Measurements from ENCODE around the gene PLXNA4. TPM values are rescaled to one million over a fixed set of nuclear protein-coding genes. Genes with fewer than 3 reads are reported as not detected.

PLXNA4 gene
- total and polyA plus RNA-seq, 2 experiments from 2014 or later = 0.08 to 0.80 TPM

DNA sequence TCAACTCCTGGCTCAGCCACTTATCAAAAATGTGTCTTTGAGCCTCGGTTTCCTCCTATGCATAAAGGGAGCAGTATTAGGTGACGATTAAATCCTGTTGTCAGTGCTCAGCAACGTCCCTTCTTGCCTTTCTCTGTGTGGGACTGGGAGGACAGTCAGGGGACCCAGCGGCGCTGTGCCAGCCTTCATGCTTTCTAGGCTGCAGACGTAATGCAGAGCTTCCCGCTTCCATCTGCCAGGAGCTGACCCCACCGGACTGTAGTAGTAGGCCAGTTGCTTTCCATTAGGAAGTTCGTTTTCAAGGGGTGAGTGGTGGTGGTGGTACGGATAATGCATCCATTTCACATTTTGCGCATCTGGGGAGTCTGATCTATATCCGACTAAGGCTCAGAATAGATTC is 321.8 kb downstream of the PLXNA4 start (continued):
- TF ChIP-seq, protein P1, sequence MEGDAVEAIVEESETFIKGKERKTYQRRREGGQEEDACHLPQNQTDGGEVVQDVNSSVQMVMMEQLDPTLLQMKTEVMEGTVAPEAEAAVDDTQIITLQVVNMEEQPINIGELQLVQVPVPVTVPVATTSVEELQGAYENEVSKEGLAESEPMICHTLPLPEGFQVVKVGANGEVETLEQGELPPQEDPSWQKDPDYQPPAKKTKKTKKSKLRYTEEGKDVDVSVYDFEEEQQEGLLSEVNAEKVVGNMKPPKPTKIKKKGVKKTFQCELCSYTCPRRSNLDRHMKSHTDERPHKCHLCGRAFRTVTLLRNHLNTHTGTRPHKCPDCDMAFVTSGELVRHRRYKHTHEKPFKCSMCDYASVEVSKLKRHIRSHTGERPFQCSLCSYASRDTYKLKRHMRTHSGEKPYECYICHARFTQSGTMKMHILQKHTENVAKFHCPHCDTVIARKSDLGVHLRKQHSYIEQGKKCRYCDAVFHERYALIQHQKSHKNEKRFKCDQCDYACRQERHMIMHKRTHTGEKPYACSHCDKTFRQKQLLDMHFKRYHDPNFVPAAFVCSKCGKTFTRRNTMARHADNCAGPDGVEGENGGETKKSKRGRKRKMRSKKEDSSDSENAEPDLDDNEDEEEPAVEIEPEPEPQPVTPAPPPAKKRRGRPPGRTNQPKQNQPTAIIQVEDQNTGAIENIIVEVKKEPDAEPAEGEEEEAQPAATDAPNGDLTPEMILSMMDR (conservative IDR thresholded peaks at IDR 0.05; ENCODE audit: low read depth in 2 of 2) = no peak
- TF ChIP-seq, protein P2, sequence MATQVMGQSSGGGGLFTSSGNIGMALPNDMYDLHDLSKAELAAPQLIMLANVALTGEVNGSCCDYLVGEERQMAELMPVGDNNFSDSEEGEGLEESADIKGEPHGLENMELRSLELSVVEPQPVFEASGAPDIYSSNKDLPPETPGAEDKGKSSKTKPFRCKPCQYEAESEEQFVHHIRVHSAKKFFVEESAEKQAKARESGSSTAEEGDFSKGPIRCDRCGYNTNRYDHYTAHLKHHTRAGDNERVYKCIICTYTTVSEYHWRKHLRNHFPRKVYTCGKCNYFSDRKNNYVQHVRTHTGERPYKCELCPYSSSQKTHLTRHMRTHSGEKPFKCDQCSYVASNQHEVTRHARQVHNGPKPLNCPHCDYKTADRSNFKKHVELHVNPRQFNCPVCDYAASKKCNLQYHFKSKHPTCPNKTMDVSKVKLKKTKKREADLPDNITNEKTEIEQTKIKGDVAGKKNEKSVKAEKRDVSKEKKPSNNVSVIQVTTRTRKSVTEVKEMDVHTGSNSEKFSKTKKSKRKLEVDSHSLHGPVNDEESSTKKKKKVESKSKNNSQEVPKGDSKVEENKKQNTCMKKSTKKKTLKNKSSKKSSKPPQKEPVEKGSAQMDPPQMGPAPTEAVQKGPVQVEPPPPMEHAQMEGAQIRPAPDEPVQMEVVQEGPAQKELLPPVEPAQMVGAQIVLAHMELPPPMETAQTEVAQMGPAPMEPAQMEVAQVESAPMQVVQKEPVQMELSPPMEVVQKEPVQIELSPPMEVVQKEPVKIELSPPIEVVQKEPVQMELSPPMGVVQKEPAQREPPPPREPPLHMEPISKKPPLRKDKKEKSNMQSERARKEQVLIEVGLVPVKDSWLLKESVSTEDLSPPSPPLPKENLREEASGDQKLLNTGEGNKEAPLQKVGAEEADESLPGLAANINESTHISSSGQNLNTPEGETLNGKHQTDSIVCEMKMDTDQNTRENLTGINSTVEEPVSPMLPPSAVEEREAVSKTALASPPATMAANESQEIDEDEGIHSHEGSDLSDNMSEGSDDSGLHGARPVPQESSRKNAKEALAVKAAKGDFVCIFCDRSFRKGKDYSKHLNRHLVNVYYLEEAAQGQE (IDR thresholded peaks at IDR 0.05; ENCODE audit: unreplicated experiment) = no peak
- no peak for TF ChIP-seq EZH2phosphoT487 (IDR thresholded peaks at IDR 0.05; ENCODE audit: unreplicated experiment)
- no peak for TF ChIP-seq POLR2AphosphoS5 (IDR thresholded peaks at IDR 0.05; ENCODE audit: low read depth)
- TF ChIP-seq, protein P3, sequence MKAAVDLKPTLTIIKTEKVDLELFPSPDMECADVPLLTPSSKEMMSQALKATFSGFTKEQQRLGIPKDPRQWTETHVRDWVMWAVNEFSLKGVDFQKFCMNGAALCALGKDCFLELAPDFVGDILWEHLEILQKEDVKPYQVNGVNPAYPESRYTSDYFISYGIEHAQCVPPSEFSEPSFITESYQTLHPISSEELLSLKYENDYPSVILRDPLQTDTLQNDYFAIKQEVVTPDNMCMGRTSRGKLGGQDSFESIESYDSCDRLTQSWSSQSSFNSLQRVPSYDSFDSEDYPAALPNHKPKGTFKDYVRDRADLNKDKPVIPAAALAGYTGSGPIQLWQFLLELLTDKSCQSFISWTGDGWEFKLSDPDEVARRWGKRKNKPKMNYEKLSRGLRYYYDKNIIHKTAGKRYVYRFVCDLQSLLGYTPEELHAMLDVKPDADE (IDR thresholded peaks at IDR 0.05) = no peak
- no peak for TF ChIP-seq CREB1 (CRISPR knock-in tag; IDR thresholded peaks at IDR 0.05; ENCODE audit: low read depth)
- TF ChIP-seq JUNB (IDR thresholded peaks at IDR 0.05; ENCODE audit: unreplicated experiment) = no peak
- no peak for TF ChIP-seq ZNF114 (CRISPR knock-in tag; IDR thresholded peaks at IDR 0.05)
- no peak for TF ChIP-seq ZNF331 (CRISPR knock-in tag; IDR thresholded peaks at IDR 0.05; ENCODE audit: low read depth)
- no peak for TF ChIP-seq EZH2 (IDR thresholded peaks at IDR 0.05; ENCODE audit: low read depth, unreplicated experiment)
- no peak for TF ChIP-seq STAT1 (IDR thresholded peaks at IDR 0.05; ENCODE audit: unreplicated experiment)
- no peak for TF ChIP-seq NANOG (IDR thresholded peaks at IDR 0.05; ENCODE audit: borderline replicate concordance)

DNA sequence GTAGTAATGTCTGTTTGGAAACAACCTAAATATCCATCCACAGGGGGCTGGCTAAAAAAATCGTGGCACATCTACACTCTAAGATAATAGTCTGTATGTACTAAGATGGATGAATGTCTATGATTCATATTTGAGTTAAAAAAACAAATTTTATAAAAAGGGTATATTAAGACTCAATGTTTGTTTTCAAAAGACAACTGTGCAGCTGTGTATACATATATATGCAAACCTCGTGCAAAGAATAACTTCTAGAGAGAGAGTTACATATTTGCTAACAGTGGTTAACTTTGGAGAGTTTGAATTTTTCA is 323.5 kb downstream of the PLXNA4 start:
- no peak overlapping the region for H3K4me3 Mint-ChIP-seq
- H3K9me3 Mint-ChIP-seq = no peaks in the 10 kb centered on the region
- no peaks in the 10 kb centered on the region for H3K36me3 Mint-ChIP-seq (ENCODE audit: low read depth)
- no peaks in the 10 kb centered on the region for H3K79me2 ChIP-seq (replicated peaks; ENCODE audit: insufficient read depth)
- H3K36me3 ChIP-seq (ENCODE audit: insufficient read depth) = no peaks in the 10 kb centered on the region
- H3K27me3 Mint-ChIP-seq (ENCODE audit: insufficient read depth, low read depth, poor library complexity) = peaks cover 8% of the 10 kb centered on the region
- H2AFZ ChIP-seq = no peak overlapping the region
- no peak overlapping the region for H3K27ac ChIP-seq (ENCODE audit: low read depth)
- no peaks in the 10 kb centered on the region; the same call in 1 of the 2 replicates for H4K20me1 ChIP-seq (replicated peaks; ENCODE audit: insufficient read depth)
- ATAC-seq (no peak), DNase-seq (ENCODE audit: low spot score) (no peak)
- H3K4me2 ChIP-seq = no peak overlapping the region
- H3K9me2 ChIP-seq (ENCODE audit: insufficient read depth) = no peaks in the 10 kb centered on the region
- H3K4me1 Mint-ChIP-seq = peaks cover 29% of the 10 kb centered on the region
- H3K27ac Mint-ChIP-seq = no peak overlapping the region
- no peak overlapping the region for H3K4me3 ChIP-seq
- no peaks in the 10 kb centered on the region for H3K27me3 ChIP-seq (ENCODE audit: insufficient read depth)
- H3F3A ChIP-seq (replicated peaks; ENCODE audit: low read depth) = no peaks in the 10 kb centered on the region
- H3K4me1 ChIP-seq (ENCODE audit: insufficient read depth) = peaks cover 27% of the 10 kb centered on the region
- TF ChIP-seq, protein P4, sequence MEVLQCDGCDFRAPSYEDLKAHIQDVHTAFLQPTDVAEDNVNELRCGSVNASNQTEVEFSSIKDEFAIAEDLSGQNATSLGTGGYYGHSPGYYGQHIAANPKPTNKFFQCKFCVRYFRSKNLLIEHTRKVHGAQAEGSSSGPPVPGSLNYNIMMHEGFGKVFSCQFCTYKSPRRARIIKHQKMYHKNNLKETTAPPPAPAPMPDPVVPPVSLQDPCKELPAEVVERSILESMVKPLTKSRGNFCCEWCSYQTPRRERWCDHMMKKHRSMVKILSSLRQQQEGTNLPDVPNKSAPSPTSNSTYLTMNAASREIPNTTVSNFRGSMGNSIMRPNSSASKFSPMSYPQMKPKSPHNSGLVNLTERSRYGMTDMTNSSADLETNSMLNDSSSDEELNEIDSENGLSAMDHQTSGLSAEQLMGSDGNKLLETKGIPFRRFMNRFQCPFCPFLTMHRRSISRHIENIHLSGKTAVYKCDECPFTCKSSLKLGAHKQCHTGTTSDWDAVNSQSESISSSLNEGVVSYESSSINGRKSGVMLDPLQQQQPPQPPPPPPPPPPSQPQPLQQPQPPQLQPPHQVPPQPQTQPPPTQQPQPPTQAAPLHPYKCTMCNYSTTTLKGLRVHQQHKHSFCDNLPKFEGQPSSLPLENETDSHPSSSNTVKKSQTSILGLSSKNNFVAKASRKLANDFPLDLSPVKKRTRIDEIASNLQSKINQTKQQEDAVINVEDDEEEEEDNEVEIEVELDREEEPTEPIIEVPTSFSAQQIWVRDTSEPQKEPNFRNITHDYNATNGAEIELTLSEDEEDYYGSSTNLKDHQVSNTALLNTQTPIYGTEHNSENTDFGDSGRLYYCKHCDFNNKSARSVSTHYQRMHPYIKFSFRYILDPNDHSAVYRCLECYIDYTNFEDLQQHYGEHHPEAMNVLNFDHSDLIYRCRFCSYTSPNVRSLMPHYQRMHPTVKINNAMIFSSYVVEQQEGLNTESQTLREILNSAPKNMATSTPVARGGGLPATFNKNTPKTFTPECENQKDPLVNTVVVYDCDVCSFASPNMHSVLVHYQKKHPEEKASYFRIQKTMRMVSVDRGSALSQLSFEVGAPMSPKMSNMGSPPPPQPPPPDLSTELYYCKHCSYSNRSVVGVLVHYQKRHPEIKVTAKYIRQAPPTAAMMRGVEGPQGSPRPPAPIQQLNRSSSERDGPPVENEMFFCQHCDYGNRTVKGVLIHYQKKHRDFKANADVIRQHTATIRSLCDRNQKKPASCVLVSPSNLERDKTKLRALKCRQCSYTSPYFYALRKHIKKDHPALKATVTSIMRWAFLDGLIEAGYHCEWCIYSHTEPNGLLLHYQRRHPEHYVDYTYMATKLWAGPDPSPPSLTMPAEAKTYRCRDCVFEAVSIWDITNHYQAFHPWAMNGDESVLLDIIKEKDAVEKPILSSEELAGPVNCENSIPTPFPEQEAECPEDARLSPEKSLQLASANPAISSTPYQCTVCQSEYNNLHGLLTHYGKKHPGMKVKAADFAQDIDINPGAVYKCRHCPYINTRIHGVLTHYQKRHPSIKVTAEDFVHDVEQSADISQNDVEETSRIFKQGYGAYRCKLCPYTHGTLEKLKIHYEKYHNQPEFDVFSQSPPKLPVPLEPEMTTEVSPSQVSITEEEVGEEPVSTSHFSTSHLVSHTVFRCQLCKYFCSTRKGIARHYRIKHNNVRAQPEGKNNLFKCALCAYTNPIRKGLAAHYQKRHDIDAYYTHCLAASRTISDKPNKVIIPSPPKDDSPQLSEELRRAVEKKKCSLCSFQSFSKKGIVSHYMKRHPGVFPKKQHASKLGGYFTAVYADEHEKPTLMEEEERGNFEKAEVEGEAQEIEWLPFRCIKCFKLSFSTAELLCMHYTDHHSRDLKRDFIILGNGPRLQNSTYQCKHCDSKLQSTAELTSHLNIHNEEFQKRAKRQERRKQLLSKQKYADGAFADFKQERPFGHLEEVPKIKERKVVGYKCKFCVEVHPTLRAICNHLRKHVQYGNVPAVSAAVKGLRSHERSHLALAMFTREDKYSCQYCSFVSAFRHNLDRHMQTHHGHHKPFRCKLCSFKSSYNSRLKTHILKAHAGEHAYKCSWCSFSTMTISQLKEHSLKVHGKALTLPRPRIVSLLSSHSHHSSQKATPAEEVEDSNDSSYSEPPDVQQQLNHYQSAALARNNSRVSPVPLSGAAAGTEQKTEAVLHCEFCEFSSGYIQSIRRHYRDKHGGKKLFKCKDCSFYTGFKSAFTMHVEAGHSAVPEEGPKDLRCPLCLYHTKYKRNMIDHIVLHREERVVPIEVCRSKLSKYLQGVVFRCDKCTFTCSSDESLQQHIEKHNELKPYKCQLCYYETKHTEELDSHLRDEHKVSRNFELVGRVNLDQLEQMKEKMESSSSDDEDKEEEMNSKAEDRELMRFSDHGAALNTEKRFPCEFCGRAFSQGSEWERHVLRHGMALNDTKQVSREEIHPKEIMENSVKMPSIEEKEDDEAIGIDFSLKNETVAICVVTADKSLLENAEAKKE (CRISPR knock-in tag; IDR thresholded peaks at IDR 0.05) = no peak
- TF ChIP-seq, protein P3 (IDR thresholded peaks at IDR 0.05) = no peak

All from GM23338 (cell line).